ENCODE data around the gene GPX7.

GPX7 gene

DNA sequence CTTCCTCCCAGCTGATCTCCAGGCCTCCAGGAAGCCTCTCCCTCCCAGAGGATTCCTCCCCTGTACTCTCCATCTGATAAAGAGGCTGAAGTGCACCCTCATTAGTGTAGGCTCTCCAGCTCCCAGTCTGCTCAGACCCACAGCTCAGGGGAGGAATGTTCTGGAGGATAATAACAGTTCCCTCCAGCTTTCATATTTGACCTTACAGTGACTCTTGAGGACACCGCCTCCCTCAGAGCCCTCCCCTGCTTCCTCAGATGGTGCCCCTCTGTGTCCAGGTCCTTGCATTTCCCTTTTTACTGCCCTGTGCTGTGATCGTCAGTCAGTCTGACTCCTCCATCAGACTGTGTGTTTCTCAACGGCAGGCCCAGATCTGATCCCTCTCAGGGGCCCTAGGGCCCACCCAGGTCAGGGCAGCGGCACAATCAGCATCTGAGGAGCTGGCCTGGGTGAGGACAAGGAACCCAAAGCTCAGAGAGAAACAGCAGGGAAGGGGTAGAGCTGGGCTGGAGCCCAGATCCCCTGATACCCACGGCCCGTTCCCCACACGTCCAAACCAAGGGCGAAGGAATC, 29.7 kb downstream of the GPX7 start:
- no peak for DNase-seq

DNA sequence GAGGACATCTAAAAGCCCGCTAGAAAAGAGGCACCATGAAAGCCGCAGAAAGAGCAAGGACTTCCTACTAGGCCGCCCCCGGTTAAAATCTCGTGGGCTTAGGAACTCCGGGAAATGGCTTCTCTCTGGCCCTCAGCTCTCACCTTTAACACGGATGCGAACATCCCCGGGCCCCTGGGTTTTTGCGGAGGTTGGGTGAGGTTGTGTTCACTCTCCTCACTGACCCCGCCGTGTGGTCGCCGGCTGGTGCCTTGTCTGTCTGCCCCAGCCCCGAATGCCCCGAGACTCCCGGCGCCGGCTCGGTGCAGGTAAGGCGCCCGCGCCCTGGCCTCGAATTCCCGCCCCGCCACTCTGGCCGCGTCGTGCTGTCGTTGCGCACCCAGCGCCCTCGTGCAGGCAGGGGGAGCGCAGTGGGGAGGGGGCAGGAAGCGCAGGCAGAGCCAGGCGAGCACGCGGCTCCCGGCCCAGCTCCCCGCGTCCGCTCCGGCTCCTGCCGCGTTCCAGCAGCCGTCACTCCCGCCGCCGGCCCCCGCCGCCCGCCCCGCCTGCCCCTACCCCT, 30.6 kb downstream of the GPX7 start, which contains the start of gene SHISAL2A:
Gene SHISAL2A, plus strand, starts transcription at position 437 of the 559 bp plus-strand sequence. CDS start 326 bp downstream, outside the sequence.
- DNase-seq = no peak

DNA sequence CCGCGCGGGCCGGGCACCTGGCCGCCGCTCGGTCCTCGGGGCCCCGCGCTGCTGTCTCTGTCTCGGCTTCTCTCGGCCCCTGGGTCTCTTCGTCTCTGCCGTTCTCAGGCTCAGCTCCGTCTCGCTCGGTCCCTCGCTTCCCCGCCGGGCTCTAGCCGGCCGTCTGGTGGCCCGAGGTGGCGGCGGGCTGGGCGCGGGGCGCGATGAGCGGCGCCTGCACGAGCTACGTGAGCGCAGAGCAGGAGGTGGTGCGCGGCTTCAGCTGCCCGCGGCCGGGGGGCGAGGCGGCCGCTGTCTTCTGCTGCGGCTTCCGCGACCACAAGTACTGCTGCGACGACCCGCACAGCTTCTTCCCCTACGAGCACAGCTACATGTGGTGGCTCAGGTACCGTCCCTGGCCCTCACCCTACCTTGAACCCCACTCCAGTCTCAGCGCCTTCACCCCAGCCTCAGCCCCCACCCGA, 31.2 kb downstream of the GPX7 start:
- DNase-seq = no peak

DNA sequence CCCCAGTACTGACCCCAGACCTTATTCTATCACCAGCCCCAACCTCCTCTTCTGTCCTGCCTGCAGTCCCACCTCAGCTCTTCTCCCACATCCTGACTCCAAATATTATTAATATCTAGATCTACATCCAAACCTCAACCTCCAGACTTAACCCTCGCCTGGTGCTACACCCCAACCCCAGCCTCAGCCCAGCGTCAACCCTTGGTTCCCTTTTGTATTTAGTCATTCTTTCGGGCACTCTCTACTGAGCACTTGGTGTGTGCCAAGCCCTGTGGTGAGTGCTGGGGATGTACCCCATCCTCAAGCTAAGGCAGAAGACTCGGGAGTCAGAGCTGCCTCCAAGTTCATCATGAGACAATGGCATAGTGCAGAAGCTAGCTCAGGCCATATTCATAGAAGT, 31.9 kb downstream of the GPX7 start:
- DNase-seq = no peak

DNA sequence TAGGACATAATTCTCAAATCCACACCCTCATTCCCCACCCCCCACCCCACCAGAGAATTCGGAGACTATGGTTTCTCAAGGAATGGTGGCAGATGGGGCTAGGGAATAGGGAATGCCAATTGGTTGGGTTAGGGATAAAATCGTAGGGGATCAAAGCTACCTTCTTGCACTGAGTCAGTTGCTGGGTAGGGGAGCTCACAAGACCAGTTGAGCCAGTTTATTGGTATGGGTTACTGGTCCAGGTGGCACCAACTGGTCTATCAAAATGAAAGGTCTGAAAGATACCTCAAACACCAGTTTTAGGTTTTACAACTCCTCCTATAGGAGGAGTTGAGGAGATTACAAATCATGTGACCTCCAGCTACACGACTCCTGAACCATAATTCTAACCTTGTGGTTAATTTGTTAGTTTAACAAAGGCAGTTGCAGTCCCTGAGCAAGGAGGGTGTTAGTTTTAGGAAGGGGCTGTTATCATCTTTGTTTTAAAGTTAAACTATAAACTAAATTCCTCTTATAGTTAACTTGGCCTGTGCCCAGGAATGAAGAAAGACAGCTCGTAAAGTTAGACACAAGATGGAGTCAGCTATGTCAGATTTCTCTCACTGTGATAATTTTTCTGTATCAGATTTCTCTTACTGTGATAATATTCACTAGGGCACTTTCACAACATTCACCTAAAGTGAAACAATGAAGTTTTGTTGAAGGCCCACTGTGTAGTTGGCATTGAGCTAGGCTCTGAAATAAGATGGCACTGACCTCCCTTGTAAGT, 33.3 kb downstream of the GPX7 start:
- no peak for DNase-seq

DNA sequence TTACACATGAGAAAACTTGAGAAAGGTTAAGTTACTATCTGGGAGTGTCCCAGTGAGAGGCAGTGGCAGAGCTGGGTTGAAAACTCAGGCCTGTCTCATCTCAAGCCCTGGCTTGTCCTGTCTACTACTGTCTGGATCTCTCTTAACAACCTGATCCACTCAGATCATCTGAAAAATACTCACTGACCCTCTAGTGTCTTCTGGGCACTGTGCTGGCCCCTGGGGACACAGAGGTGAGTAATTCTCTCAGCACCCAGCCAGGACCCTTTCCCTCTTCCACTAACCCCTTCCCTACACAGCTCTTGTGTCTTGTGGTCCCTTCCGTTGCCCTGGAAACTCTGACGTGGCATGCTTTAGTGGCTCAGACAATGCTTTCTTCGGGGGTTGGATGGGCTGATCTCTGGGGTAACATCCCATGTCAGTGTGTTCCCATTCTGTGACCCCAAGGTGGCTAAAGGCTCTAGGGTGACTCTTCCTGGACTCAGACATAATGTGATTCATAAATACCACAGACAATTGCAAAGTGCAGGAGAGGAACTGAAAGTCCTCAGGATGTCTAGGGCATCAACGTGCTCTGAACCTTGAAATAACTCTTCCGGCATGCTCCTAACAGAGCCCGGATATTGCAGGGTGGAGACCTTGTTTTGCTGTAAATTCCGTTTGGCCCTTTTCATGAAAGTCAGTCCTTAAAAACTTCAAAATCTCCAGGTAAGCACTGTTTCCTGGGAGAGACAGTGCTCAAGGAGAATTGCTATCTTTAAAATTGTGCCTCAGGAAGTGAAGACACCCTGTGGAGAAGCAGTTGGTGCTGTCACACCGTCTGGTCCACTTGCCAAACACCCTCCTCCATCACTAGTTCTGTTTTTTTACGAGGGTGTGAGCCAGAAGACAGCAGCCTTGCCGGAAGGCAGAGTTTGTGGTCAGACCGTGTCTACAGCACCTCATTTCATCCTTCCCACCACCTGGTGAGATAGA, 34.8 kb downstream of the GPX7 start:
- no peak for DNase-seq

DNA sequence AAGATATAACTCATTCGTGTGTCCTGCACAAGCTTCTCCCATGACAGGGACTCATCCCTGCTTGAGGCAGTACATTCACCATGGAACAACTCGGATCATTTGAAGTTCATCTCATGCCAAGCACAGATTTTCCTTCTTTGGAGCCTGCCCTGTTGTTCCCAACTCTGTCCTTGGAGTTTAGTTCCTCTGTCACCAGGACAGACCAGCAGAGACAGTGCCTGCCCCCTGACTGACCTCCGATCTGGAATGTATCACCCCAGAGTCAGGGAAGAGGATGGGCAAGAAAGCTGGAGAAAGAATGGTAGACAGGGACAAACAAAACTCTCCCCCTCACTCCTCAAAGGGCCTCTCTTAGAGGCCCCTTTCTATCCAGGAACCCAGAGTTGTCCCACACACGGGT, 35.8 kb downstream of the GPX7 start:
- no peak for DNase-seq

DNA sequence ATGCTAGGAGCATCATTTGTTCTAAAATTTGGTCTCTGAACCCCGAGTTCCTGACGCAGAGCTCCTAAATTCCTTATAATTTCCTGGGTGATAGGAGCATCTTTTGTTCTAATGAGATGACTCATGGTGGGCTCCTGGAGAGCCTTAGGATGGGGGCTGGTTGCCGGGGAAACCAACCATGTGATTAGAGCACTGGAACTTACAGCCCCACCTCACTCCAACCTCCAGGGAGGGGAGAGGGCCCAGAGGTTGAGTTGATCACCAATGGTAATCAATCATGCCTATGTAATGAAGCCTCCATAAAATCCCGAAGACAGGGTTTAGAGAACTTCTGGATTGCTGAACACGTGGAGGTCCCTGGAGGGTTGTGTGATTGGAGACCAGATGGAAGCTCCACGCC, 38.5 kb downstream of the GPX7 start:
- no peak for DNase-seq

DNA sequence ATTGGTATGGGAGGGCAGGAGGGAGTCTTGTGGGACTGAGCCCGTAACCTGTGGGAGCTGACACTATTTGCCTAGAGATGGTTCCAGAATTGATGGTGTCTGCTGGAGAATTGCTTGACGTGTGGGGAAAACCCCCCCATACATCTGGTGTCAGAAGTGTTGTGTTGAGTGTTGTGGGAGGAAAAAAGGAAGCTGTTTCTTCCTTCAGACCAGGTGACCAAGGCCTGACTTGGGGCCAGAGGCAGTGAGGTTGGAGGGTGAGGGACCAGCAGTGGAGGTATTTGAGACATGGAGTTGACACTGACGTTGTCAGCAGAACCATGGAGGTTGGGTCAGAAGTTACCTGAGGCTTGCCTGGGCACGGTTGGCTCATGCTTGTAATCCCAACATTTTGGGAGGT, 39.1 kb downstream of the GPX7 start:
- DNase-seq = no peak

DNA sequence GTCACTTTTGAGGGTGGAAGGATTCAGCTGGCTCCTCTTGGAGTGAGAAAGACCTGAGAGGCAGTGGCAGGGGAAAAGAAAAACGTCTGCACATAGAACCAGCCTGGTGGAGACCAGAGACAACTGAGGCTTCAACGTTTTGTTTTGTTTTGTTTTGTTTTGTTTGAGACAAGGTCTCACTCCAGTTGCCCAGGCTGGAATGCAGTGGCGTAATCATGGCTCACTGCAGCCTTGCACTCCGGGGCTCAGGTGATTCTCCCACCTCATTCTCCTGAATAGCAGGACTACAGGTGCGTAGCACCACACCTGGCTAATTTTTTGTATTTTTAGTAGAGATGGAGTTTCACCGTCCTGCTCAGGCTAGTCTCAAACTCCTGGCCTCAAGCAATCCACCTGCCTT, 43.1 kb downstream of the GPX7 start:
- DNase-seq = no peak

DNA sequence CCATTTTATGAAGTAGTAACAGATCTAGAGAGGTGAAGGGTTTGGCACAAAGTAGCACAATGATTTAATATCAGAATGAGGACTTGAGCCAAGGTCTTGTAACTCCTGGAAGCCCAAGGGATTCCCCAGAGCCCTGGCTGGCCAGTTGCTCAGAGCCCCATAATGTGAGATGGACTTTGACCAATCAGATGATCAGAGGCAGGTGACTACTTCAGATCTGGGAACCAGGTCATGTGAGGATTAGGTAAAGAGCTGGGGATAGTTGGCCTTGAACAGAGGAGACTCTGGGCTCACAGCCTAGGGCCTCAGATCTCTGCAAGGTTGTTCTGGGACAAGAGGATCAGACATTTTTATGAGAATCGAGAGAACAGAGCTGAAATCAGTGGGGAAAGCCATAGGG, 49.7 kb downstream of the GPX7 start:
- no peak for DNase-seq

DNA sequence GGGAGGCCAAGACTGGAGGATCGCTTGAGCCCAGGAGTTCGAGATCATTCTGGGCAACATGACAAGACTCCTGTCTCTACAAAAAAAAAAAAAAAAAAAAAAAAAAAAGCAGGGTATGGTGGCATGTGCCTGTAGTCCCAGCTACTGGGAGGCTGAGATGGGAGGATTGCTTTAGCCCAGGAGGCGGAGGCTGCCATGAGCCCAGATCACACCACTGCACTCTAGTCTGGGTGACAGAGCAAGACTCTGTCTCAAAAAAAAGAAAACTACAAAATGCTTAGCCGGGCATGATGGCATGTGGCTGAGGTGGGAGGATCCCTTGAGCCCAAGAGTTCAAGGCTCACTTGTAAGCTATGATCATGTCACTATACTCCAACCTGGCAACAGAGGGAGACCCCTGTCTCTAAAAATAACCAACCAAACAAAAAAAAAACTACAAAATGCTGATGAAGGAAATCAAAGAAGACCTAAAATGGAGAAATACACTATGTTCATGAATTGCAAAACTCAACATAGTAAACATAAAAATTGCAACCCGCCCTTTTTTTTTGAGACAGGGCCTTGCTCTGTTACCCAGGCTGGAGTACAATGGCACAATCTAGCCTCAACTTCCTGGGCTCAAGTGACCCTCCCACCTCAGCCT, 51.2 kb downstream of the GPX7 start:
- DNase-seq = no peak

DNA sequence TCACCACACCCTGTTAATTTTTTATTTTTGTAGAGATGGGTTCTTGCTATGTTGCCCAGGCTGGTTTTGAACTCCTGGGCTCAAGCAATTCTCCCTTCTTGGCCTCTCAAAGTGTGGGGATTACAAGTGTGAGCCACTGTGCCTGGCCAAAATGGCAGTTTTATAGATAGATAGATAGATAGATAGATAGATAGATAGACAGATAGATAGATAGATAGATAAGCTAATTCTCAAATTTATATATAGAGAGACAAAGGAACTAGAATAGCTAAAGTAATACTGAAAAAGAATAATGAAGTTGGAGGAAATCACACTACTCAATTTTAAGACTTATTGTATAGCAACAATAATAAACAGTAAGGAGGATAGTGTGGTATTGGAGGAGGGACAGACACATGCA, 51.9 kb downstream of the GPX7 start:
- no peak for DNase-seq

DNA sequence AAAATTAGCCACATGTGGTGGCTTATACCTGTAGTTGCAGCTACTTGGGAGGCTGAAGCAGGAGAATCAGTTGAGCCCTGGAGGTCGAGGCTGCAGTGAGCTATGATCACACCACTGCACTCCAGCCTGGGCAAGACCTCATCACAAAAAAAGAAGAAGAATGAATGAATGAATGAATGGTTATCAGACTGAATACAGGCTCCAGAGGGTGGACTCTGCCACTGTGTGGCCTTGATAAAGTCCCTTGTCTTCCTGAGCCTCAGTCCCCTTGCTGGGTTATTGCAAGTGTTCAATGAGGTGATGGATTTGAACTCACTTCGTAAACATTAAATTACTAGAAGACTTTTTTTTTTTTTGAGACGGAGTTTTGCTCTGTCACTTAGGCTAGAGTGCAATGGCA, 55.5 kb downstream of the GPX7 start:
- no peak for DNase-seq
